H1 (cell line): ENCODE data around the gene NCF4. TPM values are rescaled to one million over a fixed set of nuclear protein-coding genes. Genes with fewer than 3 reads are reported as not detected.

Source experiments
- CTCF ChIA-PET: fragments of 300-600 bp; sonication (Branson Sonifier 250); formaldehyde crosslinking; loops from one replicate; lab custom pipeline; 2021; ENCODE audit not compliant: partially characterized antibody; lab: Charles Lee
- POLR2A ChIA-PET: fragments of 300-600 bp; sonication (Branson Sonifier 250); formaldehyde crosslinking; loops from one replicate; lab custom pipeline; 2021; ENCODE audit warnings: inconsistent platforms; ENCODE audit not compliant: partially characterized antibody; lab: Charles Lee
- DNase-seq, 2 experiments: peaks; one replicate each; pipeline versions ENCODE4 v3.0.0 to v3.0.0-alpha.2; 2010 to 2022; ENCODE audit warnings: low spot score in 2 of 2, low read depth in 1 of 2, mixed read lengths in 1 of 2
- FAIRE-seq: peaks from 2 replicates; lab custom pipeline; 2011; peaks lifted over from hg19 to GRCh38; lab: Jason Lieb, UNC
- H2AFZ ChIP-seq: 2 replicates; pipeline ENCODE4 v1.8.1; 2012; ENCODE audit warnings: low read length, inconsistent platforms
- H2AK5ac ChIP-seq: 2 replicates; pipeline ENCODE4 v1.6.1; 2013; ENCODE audit warnings: low read depth, low read length
- H2BK120ac ChIP-seq: replicated peaks from 2 replicates; pipeline ENCODE3; 2013; ENCODE audit warnings: low read depth, low read length, inconsistent platforms
- H2BK12ac ChIP-seq: 2 replicates; pipeline ENCODE4 v1.6.1; 2013; ENCODE audit warnings: low read depth, low read length
- H2BK15ac ChIP-seq: 2 replicates; pipeline ENCODE4 v1.6.1; 2013; ENCODE audit warnings: low read length
- H2BK20ac ChIP-seq: 2 replicates; pipeline ENCODE4 v1.6.1; 2013; ENCODE audit warnings: low read length
- H2BK5ac ChIP-seq: 2 replicates; pipeline ENCODE4 v1.6.1; 2013; ENCODE audit warnings: low read depth, low read length
- H3K14ac ChIP-seq: 2 replicates; pipeline ENCODE4 v1.6.1; 2013; ENCODE audit warnings: inconsistent platforms; ENCODE audit not compliant: insufficient read length
- H3K18ac ChIP-seq: 2 replicates; pipeline ENCODE4 v1.6.1; 2013; ENCODE audit warnings: low read length; ENCODE audit errors: extremely low read depth
- H3K23ac ChIP-seq: 2 replicates; pipeline ENCODE4 v1.6.1; 2013; ENCODE audit warnings: inconsistent platforms; ENCODE audit not compliant: insufficient read length
- H3K23me2 ChIP-seq: 2 replicates; pipeline ENCODE4 v1.6.1; 2013; ENCODE audit warnings: low read depth, low read length
- H3K27ac ChIP-seq: 2 replicates; pipeline ENCODE4 v1.6.1; 2011; ENCODE audit warnings: low read depth, low read length, inconsistent platforms
- H3K27me3 ChIP-seq, 4 experiments: replicated peaks in 1 of 4; 1 replicate in 1 of 4; 2 replicates in 3 of 4; pipeline versions ENCODE4 v1.6.1 to v1.8.1; 2011 to 2013; ENCODE audit warnings: low read length in 3 of 4, mild to moderate bottlenecking in 3 of 4, inconsistent platforms in 2 of 4, mixed read lengths in 2 of 4, moderate library complexity in 1 of 4; ENCODE audit not compliant: control insufficient read depth in 3 of 4, insufficient read depth in 3 of 4; ENCODE audit errors: extremely low read depth in 1 of 4
- H3K36me3 ChIP-seq, 4 experiments: 2 replicates each; pipeline versions ENCODE4 v1.6.1 to v1.8.1; 2011 to 2013; ENCODE audit warnings: mild to moderate bottlenecking in 4 of 4, low read length in 3 of 4, moderate library complexity in 2 of 4, control low read depth in 1 of 4, inconsistent platforms in 1 of 4; ENCODE audit not compliant: insufficient read depth in 4 of 4, control insufficient read depth in 2 of 4
- H3K4ac ChIP-seq: replicated peaks from 2 replicates; pipeline ENCODE3; 2013; ENCODE audit warnings: low read length, low read depth, mixed read lengths, inconsistent platforms; ENCODE audit not compliant: insufficient read length
- H3K4me1 ChIP-seq, 4 experiments: replicated peaks in 1 of 4; 1 replicate in 1 of 4; 2 replicates in 3 of 4; pipeline versions ENCODE4 v1.6.1 to v1.8.1; 2011 to 2013; ENCODE audit warnings: low read length in 3 of 4, inconsistent platforms in 2 of 4, mixed read lengths in 1 of 4; ENCODE audit not compliant: insufficient read depth in 4 of 4, control insufficient read depth in 3 of 4
- H3K4me2 ChIP-seq, 2 experiments: 2 replicates each; pipeline versions ENCODE4 v1.6.1 to v1.8.1; 2011 to 2013; ENCODE audit warnings: low read depth in 2 of 2, low read length in 2 of 2, control low read depth in 1 of 2, inconsistent platforms in 1 of 2, mild to moderate bottlenecking in 1 of 2; ENCODE audit not compliant: insufficient read depth in 1 of 2
- H3K4me3 ChIP-seq, 4 experiments: fragments of 200-600, 300-600 bp in 1 of 4; sonication (generic), shearing (Covaris generic), sonication (Bioruptor Twin) in 1 of 4; 2 replicates each; pipeline versions ENCODE4 v1.5.1 to v1.8.1; 2011 to 2016; ENCODE audit warnings: low read length in 4 of 4, low read depth in 3 of 4, control low read depth in 2 of 4, inconsistent platforms in 2 of 4, mild to moderate bottlenecking in 2 of 4, mixed read lengths in 1 of 4, moderate library complexity in 1 of 4; ENCODE audit not compliant: insufficient read depth in 2 of 4; ENCODE audit errors: extremely low read depth in 1 of 4
- H3K56ac ChIP-seq: replicated peaks from 2 replicates; pipeline ENCODE3; 2013; ENCODE audit warnings: low read depth, mild to moderate bottlenecking, mixed read lengths, low read length, inconsistent platforms; ENCODE audit not compliant: insufficient read length
- H3K79me1 ChIP-seq: 2 replicates; pipeline ENCODE4 v1.6.1; 2013; ENCODE audit warnings: low read depth, low read length, control low read depth
- H3K79me2 ChIP-seq, 2 experiments: 2 replicates each; pipeline versions ENCODE4 v1.6.1 to v1.8.1; 2012 to 2013; ENCODE audit warnings: low read length in 2 of 2, mild to moderate bottlenecking in 2 of 2, inconsistent platforms in 1 of 2; ENCODE audit not compliant: insufficient read depth in 2 of 2, control insufficient read depth in 1 of 2
- H3K9ac ChIP-seq, 4 experiments: replicated peaks in 1 of 4; 1 replicate in 1 of 4; 2 replicates in 3 of 4; pipeline versions ENCODE4 v1.6.1 to v1.8.1; 2011 to 2013; ENCODE audit warnings: low read depth in 3 of 4, low read length in 3 of 4, control low read depth in 2 of 4, mild to moderate bottlenecking in 2 of 4, moderate library complexity in 2 of 4, inconsistent platforms in 1 of 4; ENCODE audit errors: extremely low read depth in 1 of 4
- H3K9me3 ChIP-seq, 2 experiments: 2 replicates each; pipeline versions ENCODE4 v1.6.1 to v1.8.1; 2012 to 2013; ENCODE audit warnings: mild to moderate bottlenecking in 2 of 2, moderate library complexity in 2 of 2, control low read depth in 1 of 2, inconsistent platforms in 1 of 2, low read depth in 1 of 2, low read length in 1 of 2, mixed read lengths in 1 of 2; ENCODE audit not compliant: insufficient read depth in 2 of 2
- H4K20me1 ChIP-seq, 2 experiments: replicated peaks in 1 of 2; 2 replicates each; pipeline versions ENCODE3 to v1.8.1; 2011 to 2013; ENCODE audit warnings: inconsistent platforms in 2 of 2, low read length in 2 of 2, mild to moderate bottlenecking in 1 of 2; ENCODE audit not compliant: insufficient read depth in 2 of 2, control insufficient read depth in 1 of 2
- H4K5ac ChIP-seq: 2 replicates; pipeline ENCODE4 v1.6.1; 2013; ENCODE audit warnings: low read length, low read depth, mixed read lengths, inconsistent platforms; ENCODE audit not compliant: insufficient read length
- H4K8ac ChIP-seq: 2 replicates; pipeline ENCODE4 v1.8.0; 2013; ENCODE audit warnings: mild to moderate bottlenecking, moderate library complexity, low read length, inconsistent platforms; ENCODE audit not compliant: insufficient read depth; ENCODE audit errors: extremely low read depth
- H4K91ac ChIP-seq: replicated peaks from 2 replicates; pipeline ENCODE3; 2013; ENCODE audit warnings: low read length, mixed read lengths, inconsistent platforms; ENCODE audit not compliant: insufficient read length
- CHD1 ChIP-seq: IDR thresholded peaks from 2 replicates; pipeline ENCODE4 v1.6.1; 2012; ENCODE audit warnings: low read depth, low read length, improper control_type of control experiment
- EZH2 ChIP-seq: fragments of 200-600 bp; sonication (generic); IDR thresholded peaks from 2 replicates; pipeline ENCODE4 v1.7.1; 2012; ENCODE audit warnings: low read depth, mild to moderate bottlenecking, moderate library complexity, low read length, inconsistent platforms; ENCODE audit not compliant: severe bottlenecking
- WGBS, 2 experiments: shearing (Covaris generic) in 1 of 2; methylation state at CpG; one replicate each; pipeline versions ENCODE4 v1.1.6 to v1.1.7; 2013 to 2015; ENCODE audit warnings: low lambda C conversion rate in 2 of 2, mixed read lengths in 2 of 2, inconsistent platforms in 1 of 2, low coverage in 1 of 2, missing lambda C conversion rate in 1 of 2; ENCODE audit not compliant: insufficient replicate concordance in 2 of 2, insufficient coverage in 1 of 2, insufficient read length in 1 of 2; ENCODE audit errors: extremely low coverage in 1 of 2, missing lambda C conversion rate in 1 of 2; 5-methylcytosine and 5-hydroxymethylcytosine counted together
- polyA plus RNA-seq, 7 experiments: library from polyadenylated mRNA; depleted of rRNA in 3 of 7; stranded (reverse) in 5 of 7; unstranded in 2 of 7; fragments of >200 nt in 5 of 7; fragments of 200-250 nt in 2 of 7; gene quantifications; 1 replicate in 5 of 7; 2 replicates in 1 of 7; 4 replicates in 1 of 7; pipeline versions ENCODE4 v1.2.1 to v1.2.3, GENCODE V29; 2011 to 2013; ENCODE audit warnings: missing spikeins in 2 of 7, mixed read lengths in 2 of 7
- total RNA-seq: library from RNA; stranded (reverse); fragmentation: NEBNext Ultra II Directional; extraction: Animal tissue kit (Norgen Biotek cat#: 25700); gene quantifications from 2 replicates; pipeline ENCODE4 v1.2.1, GENCODE V29; 2021

The NCF4 gene
- total and polyA plus RNA-seq, 2 of the 8 experiments (the other 6 are each of a cell fraction or from before 2014, with no cell fraction given): 0.20 TPM; not detected in 1

DNA sequence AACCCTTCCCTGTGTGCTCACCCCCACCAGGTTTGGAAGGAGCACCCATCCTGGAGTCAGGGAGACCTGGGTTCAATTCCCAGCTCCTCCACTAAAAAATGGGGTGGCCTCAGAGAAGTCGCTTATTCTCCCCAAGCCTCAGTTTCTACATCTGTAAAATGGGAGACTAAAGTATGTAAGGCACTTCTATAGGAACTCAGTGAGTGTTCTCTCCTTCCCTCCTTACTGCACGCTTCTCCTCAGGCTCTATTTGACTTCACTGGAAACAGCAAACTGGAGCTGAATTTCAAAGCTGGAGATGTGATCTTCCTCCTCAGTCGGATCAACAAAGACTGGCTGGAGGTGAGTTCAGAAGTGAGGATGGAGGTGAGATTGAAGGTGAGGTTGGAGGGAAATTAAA lies 11.3 kb downstream of the NCF4 start:
- Histone ChIP-seq H3K27me3 (no peaks in the 10 kb centered on the region), H4K20me1 (peaks cover 0 to 3% of the 10 kb centered on the region in 2 experiments)
- CTCF ChIA-PET: interaction anchor here (0.7 to 7.7 kb wide), 10 partner anchors 14 to 328 kb away, joined by 3 to 89 read pairs (median 4); partner anchors contain the start of gene NCF4

More for the DNA sequence above, 11.3 kb downstream of the NCF4 start:
- H3K18ac ChIP-seq: no peak overlapping the region
- no peak overlapping the region for H3K27ac ChIP-seq
- H3K56ac ChIP-seq: no peak overlapping the region
- no peaks in the 10 kb centered on the region for H3K79me2 ChIP-seq
- H4K91ac ChIP-seq: no peak overlapping the region
- no peak for TF ChIP-seq CHD1
- TF ChIP-seq EZH2: no peak
- TF ChIP-seq, all 59 proteins: peak for 0
- no peak for FAIRE-seq
- Histone ChIP-seq H3K4ac (no peak overlapping the region), H2BK15ac (peak overlapping the region; percentile 72; the same call in 1 of the 2 replicates), H4K5ac (no peak overlapping the region), H3K4me2 (no peak overlapping the region), H3K23ac (no peak overlapping the region), H2AFZ (no peak overlapping the region), H3K9ac (no peak overlapping the region), H3K23me2 (peaks cover 10% of the 10 kb centered on the region; the same call in 1 of the 2 replicates), H3K4me3 (no peak overlapping the region), H2BK20ac (no peak overlapping the region), H2BK120ac (no peak overlapping the region), H2AK5ac (no peak overlapping the region), H4K8ac (no peak overlapping the region), H3K9me3 (no peaks in the 10 kb centered on the region), H3K79me1 (no peaks in the 10 kb centered on the region), H3K4me1 (peaks cover 0 to 3% (median 0%) of the 10 kb centered on the region in 4 experiments; a peak in 1 of 7 replicates), H3K36me3 (no peaks in the 10 kb centered on the region), H2BK5ac (no peak overlapping the region), H3K14ac (no peak overlapping the region), H2BK12ac (no peak overlapping the region)
- DNase-seq: no peak
- 89% methylated on average over 3 of the region's 3 CpGs; no CpG with 5 or more reads in 1 of the 2 experiments for WGBS, 2 experiments
- POLR2A ChIA-PET: no interaction called here
